IMR-90 (cell line): Measurements from ENCODE around the gene GTF2F1. TPM values are rescaled to one million over a fixed set of nuclear protein-coding genes. Genes with fewer than 3 reads are reported as not detected.

Experiments
- ATAC-seq: fragments of 200-7000 bp; cut with Tn5 transposase; 2 replicates; pipeline ENCODE4 v1.9.1; 2020; ENCODE audit warnings: low read depth, mild to moderate bottlenecking, moderate library complexity
- BruUV-seq: library from RNA; stranded (reverse); fragments of 400-500 nt; replicated peaks from 2 replicates; lab custom pipeline; 2021; lab: Mats Ljungman, UMichigan
- CTCF ChIA-PET: fragments of 300-600 bp; formaldehyde crosslinking; extraction: SDS; loops from one replicate; lab custom pipeline; 2021; ENCODE audit warnings: antibody characterized with exemption; lab: Yijun Ruan, JAX
- POLR2A ChIA-PET: fragments of 300-600 bp; sonication (Branson Sonifier 250); formaldehyde crosslinking; loops from one replicate; lab custom pipeline; 2022; ENCODE audit warnings: antibody characterized with exemption; ENCODE audit not compliant: unreplicated experiment; lab: Charles Lee
- DNase-seq: peaks from one replicate; pipeline ENCODE4 v3.0.0; 2013
- H2AFZ ChIP-seq: replicated peaks from 2 replicates; pipeline ENCODE3; 2013; ENCODE audit warnings: low read length, mild to moderate bottlenecking; ENCODE audit not compliant: poor library complexity
- H2AK5ac ChIP-seq: 2 replicates; pipeline ENCODE4 v1.6.1; 2013; ENCODE audit warnings: low read depth, low read length, inconsistent platforms
- H2AK9ac ChIP-seq: replicated peaks from 2 replicates; pipeline ENCODE3; 2013; ENCODE audit warnings: mild to moderate bottlenecking, low read depth, low read length, moderate library complexity; ENCODE audit not compliant: poor library complexity
- H2BK120ac ChIP-seq: 2 replicates; pipeline ENCODE4 v1.6.1; 2013; ENCODE audit warnings: low read depth, low read length, inconsistent platforms
- H2BK15ac ChIP-seq: 3 replicates; pipeline ENCODE4 v1.6.1; 2013; ENCODE audit warnings: low read depth, low read length, inconsistent platforms
- H2BK20ac ChIP-seq: 2 replicates; pipeline ENCODE4 v1.6.1; 2013; ENCODE audit warnings: low read depth, mild to moderate bottlenecking, inconsistent platforms, low read length, moderate library complexity
- H2BK5ac ChIP-seq: 2 replicates; pipeline ENCODE4 v1.6.1; 2013; ENCODE audit warnings: mild to moderate bottlenecking, low read depth, low read length, inconsistent platforms; ENCODE audit not compliant: poor library complexity, severe bottlenecking
- H3K14ac ChIP-seq: replicated peaks from 2 replicates; pipeline ENCODE4 v1.6.1; 2013; ENCODE audit warnings: low read depth, low read length, inconsistent platforms
- H3K18ac ChIP-seq: 2 replicates; pipeline ENCODE4 v1.6.1; 2013; ENCODE audit warnings: low read depth, low read length, control low read depth
- H3K23ac ChIP-seq: 2 replicates; pipeline ENCODE4 v1.6.1; 2013; ENCODE audit warnings: low read depth, low read length, inconsistent platforms
- H3K27ac ChIP-seq: 2 replicates; pipeline ENCODE4 v1.5.1; 2013; ENCODE audit warnings: mild to moderate bottlenecking, control low read depth, low read length; ENCODE audit not compliant: insufficient read depth
- H3K27me3 ChIP-seq: 2 replicates; pipeline ENCODE4 v1.6.1; 2013; ENCODE audit warnings: low read length; ENCODE audit not compliant: control insufficient read depth, insufficient read depth
- H3K36me3 ChIP-seq: 2 replicates; pipeline ENCODE4 v1.6.1; 2013; ENCODE audit warnings: low read length, mixed read lengths; ENCODE audit not compliant: control insufficient read depth, insufficient read depth
- H3K4ac ChIP-seq: 2 replicates; pipeline ENCODE4 v1.6.1; 2013; ENCODE audit warnings: low read depth, low read length, inconsistent platforms
- H3K4me1 ChIP-seq: 2 replicates; pipeline ENCODE4 v1.6.1; 2013; ENCODE audit warnings: low read length, mixed read lengths; ENCODE audit not compliant: control insufficient read depth, insufficient read depth
- H3K4me2 ChIP-seq: 2 replicates; pipeline ENCODE4 v1.6.1; 2013; ENCODE audit warnings: low read depth, mild to moderate bottlenecking, control low read depth, low read length, moderate library complexity
- H3K4me3 ChIP-seq: 2 replicates; pipeline ENCODE4 v1.5.1; 2013; ENCODE audit warnings: low read depth, mild to moderate bottlenecking, control low read depth, low read length, moderate library complexity; ENCODE audit not compliant: insufficient read depth
- H3K56ac ChIP-seq: 2 replicates; pipeline ENCODE4 v1.6.1; 2013; ENCODE audit warnings: low read length, inconsistent platforms; ENCODE audit not compliant: insufficient read depth; ENCODE audit errors: extremely low read depth
- H3K79me1 ChIP-seq, 2 experiments: 2 replicates each; pipeline ENCODE4 v1.6.1; 2013; ENCODE audit warnings: low read length in 2 of 2, inconsistent platforms in 1 of 2, low read depth in 1 of 2
- H3K9ac ChIP-seq: 2 replicates; pipeline ENCODE4 v1.6.1; 2013; ENCODE audit warnings: low read depth, low read length, control low read depth
- H3K9me1 ChIP-seq: 2 replicates; pipeline ENCODE4 v1.6.1; 2013; ENCODE audit warnings: low read length, inconsistent platforms; ENCODE audit not compliant: insufficient read depth
- H3K9me3 ChIP-seq: 2 replicates; pipeline ENCODE4 v1.6.1; 2013; ENCODE audit warnings: low read length; ENCODE audit not compliant: control insufficient read depth, insufficient read depth
- H4K20me1 ChIP-seq: 2 replicates; pipeline ENCODE4 v1.6.1; 2013; ENCODE audit warnings: low read length, inconsistent platforms; ENCODE audit not compliant: insufficient read depth
- H4K5ac ChIP-seq: 2 replicates; pipeline ENCODE4 v1.6.1; 2013; ENCODE audit warnings: mild to moderate bottlenecking, low read depth, low read length, control low read depth
- H4K8ac ChIP-seq, 2 experiments: 2 replicates each; pipeline ENCODE4 v1.6.1; 2013; ENCODE audit warnings: low read depth in 2 of 2, low read length in 2 of 2, control low read depth in 1 of 2, inconsistent platforms in 1 of 2
- H4K91ac ChIP-seq: 2 replicates; pipeline ENCODE4 v1.6.1; 2013; ENCODE audit warnings: low read depth, low read length, inconsistent platforms; ENCODE audit not compliant: insufficient read depth
- BHLHE40 ChIP-seq: fragments of 150-350 bp; IDR thresholded peaks from 2 replicates; pipeline ENCODE4 v1.6.1; 2016; ENCODE audit warnings: mild to moderate bottlenecking, low read depth, low read length
- CEBPB ChIP-seq: IDR thresholded peaks from 2 replicates; pipeline ENCODE4 v1.6.1; 2012; ENCODE audit warnings: low read depth, low read length, improper control_type of control experiment
- CHD1 ChIP-seq: IDR thresholded peaks from 2 replicates; pipeline ENCODE4 v1.6.1; 2012; ENCODE audit warnings: low read depth, low read length, improper control_type of control experiment
- CTCF ChIP-seq: conservative IDR thresholded peaks from 2 replicates; pipeline ENCODE4 v1.5.1; 2012; ENCODE audit warnings: mild to moderate bottlenecking, low read depth, low read length, improper control_type of control experiment
- ELK1 ChIP-seq: fragments of 150-350 bp; IDR thresholded peaks from 2 replicates; pipeline ENCODE4 v1.6.1; 2016; ENCODE audit warnings: low read depth, mild to moderate bottlenecking, low read length, moderate library complexity, borderline replicate concordance
- FOS ChIP-seq: fragments of 150-350 bp; IDR thresholded peaks from 2 replicates; pipeline ENCODE4 v1.6.1; 2016; ENCODE audit warnings: low read depth, low read length
- MAFK ChIP-seq: IDR thresholded peaks from 2 replicates; pipeline ENCODE4 v1.6.1; 2012; ENCODE audit warnings: low read depth, low read length, improper control_type of control experiment
- MAZ ChIP-seq: IDR thresholded peaks from 2 replicates; pipeline ENCODE4 v1.6.1; 2012; ENCODE audit warnings: low read depth, mild to moderate bottlenecking, low read length, improper control_type of control experiment, moderate library complexity, borderline replicate concordance
- MXI1 ChIP-seq: IDR thresholded peaks from 2 replicates; pipeline ENCODE4 v1.6.1; 2012; ENCODE audit warnings: low read depth, mild to moderate bottlenecking, low read length, moderate library complexity, borderline replicate concordance
- NFE2L2 ChIP-seq: fragments of 150-350 bp; IDR thresholded peaks from 2 replicates; pipeline ENCODE4 v1.6.1; 2016; ENCODE audit warnings: low read depth, mild to moderate bottlenecking, low read length
- POLR2A ChIP-seq: IDR thresholded peaks from 2 replicates; pipeline ENCODE4 v1.6.1; 2012; ENCODE audit warnings: mild to moderate bottlenecking, low read depth, low read length
- RAD21 ChIP-seq: IDR thresholded peaks from 2 replicates; pipeline ENCODE4 v1.6.1; 2012; ENCODE audit warnings: low read length, improper control_type of control experiment
- RCOR1 ChIP-seq: IDR thresholded peaks from 2 replicates; pipeline ENCODE4 v1.6.1; 2012; ENCODE audit warnings: mild to moderate bottlenecking, low read length, improper control_type of control experiment; ENCODE audit not compliant: insufficient replicate concordance
- RFX5 ChIP-seq: IDR thresholded peaks from 2 replicates; pipeline ENCODE4 v1.8.0; 2012; ENCODE audit warnings: low read depth, mild to moderate bottlenecking, low read length, moderate library complexity
- SMC3 ChIP-seq: fragments of 150-350 bp; IDR thresholded peaks from 2 replicates; pipeline ENCODE4 v1.6.1; 2016; ENCODE audit warnings: low read depth, mild to moderate bottlenecking, antibody characterized with exemption, low read length, moderate library complexity
- USF2 ChIP-seq: fragments of 150-350 bp; IDR thresholded peaks from 2 replicates; pipeline ENCODE4 v1.6.1; 2017; ENCODE audit warnings: mild to moderate bottlenecking, antibody characterized with exemption, low read length, low read depth
- WGBS, 2 experiments: methylation state at CpG; one replicate each; pipeline versions ENCODE4 v1.1.5 to v1.1.7; 2013; ENCODE audit warnings: missing lambda C conversion rate in 2 of 2; ENCODE audit not compliant: insufficient read length in 1 of 2; ENCODE audit errors: extremely low coverage in 2 of 2; 5-methylcytosine and 5-hydroxymethylcytosine counted together
- dilution Hi-C: fragments of 300-500 bp; cut with HindIII; formaldehyde crosslinking; loops from one replicate; pipeline ENCODE4 v1.14.3; 2018; ENCODE audit warnings: low sequenced_read_pairs; ENCODE audit not compliant: unreplicated experiment
- in situ Hi-C: fragments of 300-500 bp; cut with MboI; formaldehyde crosslinking; loops from 3 replicates; pipeline ENCODE4 v1.14.3; 2019; ENCODE audit warnings: low sequenced_read_pairs, inconsistent platforms, mixed read lengths
- intact Hi-C: fragments of 100-400 bp; cut with micrococcal nuclease; formaldehyde crosslinking; loops from 2 replicates; pipeline ENCODE4 v1.10.0; 2022
- polyA plus RNA-seq, 3 experiments: library from polyadenylated mRNA; depleted of rRNA; stranded (reverse); fragments of >200 nt; gene quantifications; 2 replicates each; pipeline ENCODE4 v1.2.3, GENCODE V29; 2012; ENCODE audit warnings: low replicate concordance in 1 of 3
- total RNA-seq: library from RNA; depleted of rRNA; stranded (reverse); fragments of >200 nt; gene quantifications from 2 replicates; pipeline ENCODE4 v1.2.3, GENCODE V29; 2012

GTF2F1 gene
- total and polyA plus RNA-seq, 2 of the 4 experiments (the other 2 are of a cell fraction), result 43.7 to 51.4 TPM

- dilution Hi-C loops (no loop called here), intact Hi-C loops (no loop called here), in situ Hi-C loops (no loop called here)
- Histone ChIP-seq H3K4me2 (no peak overlapping the region), H3K36me3 (no peaks in the 10 kb centered on the region), H4K8ac (no peak overlapping the region), H3K4ac (no peak overlapping the region), H2AK5ac (no peak overlapping the region), H3K4me1 (peaks cover 2% of the 10 kb centered on the region; the same call in 1 of the 2 replicates), H2BK20ac (no peak overlapping the region), H2AFZ (no peak overlapping the region), H3K79me1 (peaks cover 0 to 12% of the 10 kb centered on the region in 2 experiments; a peak in 2 of 4 replicates), H3K9me3 (peaks cover 3% of the 10 kb centered on the region; the same call in 1 of the 2 replicates), H4K20me1 (peaks cover 20% of the 10 kb centered on the region), H2BK5ac (no peak overlapping the region), H3K9me1 (peaks cover 3% of the 10 kb centered on the region; the same call in 1 of the 2 replicates), H3K9ac (no peak overlapping the region), H2AK9ac (no peak overlapping the region), H2BK15ac (no peak overlapping the region), H3K18ac (no peak overlapping the region), H2BK120ac (no peak overlapping the region), H3K27ac (no peak overlapping the region), H3K27me3 (peaks cover 8% of the 10 kb centered on the region; the same call in 1 of the 2 replicates), H3K14ac (no peak overlapping the region), H4K5ac (no peak overlapping the region), H4K91ac (no peak overlapping the region), H3K56ac (no peak overlapping the region), H3K4me3 (no peak overlapping the region), H3K23ac (no peak overlapping the region)
- WGBS, 2 experiments, result 93% methylated on average over 3 of the region's 18 CpGs; no CpG with 5 or more reads in 1 of the 2 experiments
- ChIA-PET CTCF (no interaction called here), POLR2A (no interaction called here)
- ATAC-seq (no peak), DNase-seq (no peak)
- TF ChIP-seq RFX5 (no peak), POLR2A (no peak), ELK1 (no peak), BHLHE40 (no peak), MXI1 (no peak), CTCF (no peak), RAD21 (no peak), MAFK (no peak), CEBPB (no peak), NFE2L2 (no peak), FOS (no peak), CHD1 (no peak), RCOR1 (no peak), SMC3 (no peak), USF2 (no peak), MAZ (no peak)
- BruUV-seq, result no TSS peak
Measured at GRCh38 chr19:6427131-6427530, 34.2 kb upstream of the GTF2F1 start.
